ENCODE results near the gene HIRA. TPM values are rescaled to one million over a fixed set of nuclear protein-coding genes. Genes with fewer than 3 reads are reported as not detected.
A peak's percentile ranks its signal among the peaks of the same experiment; 100 is the strongest.

Gene HIRA
- total and polyA plus RNA-seq, 9 of the 15 experiments (the other 6 are each of a cell fraction or from before 2014, with no cell fraction given), result 0.96 to 132 (median 58.4) TPM

DNA sequence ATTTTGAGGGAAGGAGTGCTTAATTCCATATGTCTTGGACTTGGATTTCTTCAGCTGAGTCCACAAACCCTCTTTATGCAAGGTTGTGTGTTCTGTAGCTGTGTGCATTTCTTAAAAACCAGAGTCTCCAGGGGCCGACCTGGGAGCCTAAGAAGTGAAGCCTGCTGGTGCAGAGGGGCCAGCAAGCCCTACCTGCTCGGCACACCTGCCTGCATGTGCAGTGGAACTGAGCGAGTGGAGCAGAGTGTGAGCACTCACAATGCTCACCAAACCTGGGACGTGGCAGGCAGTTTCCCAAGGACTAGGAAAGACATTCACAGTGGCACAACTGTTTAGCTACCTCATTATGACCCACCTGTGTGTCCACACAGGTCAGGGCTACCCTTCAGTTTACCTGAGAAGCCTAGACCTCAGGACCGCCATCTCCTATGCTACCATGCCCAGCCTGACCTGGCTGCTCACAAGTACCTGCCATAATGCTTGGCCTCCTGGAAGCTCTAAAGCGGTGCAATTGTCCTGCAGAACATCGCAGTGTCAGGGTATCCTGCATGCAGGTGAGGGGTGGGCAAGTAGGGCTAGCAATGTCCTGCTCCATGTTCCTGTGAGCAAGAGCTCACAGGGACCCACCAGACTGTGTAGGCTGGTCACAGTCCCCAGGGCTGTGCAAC lies 12.1 kb upstream of the HIRA start (continued):
- TF ChIP-seq, protein P1, sequence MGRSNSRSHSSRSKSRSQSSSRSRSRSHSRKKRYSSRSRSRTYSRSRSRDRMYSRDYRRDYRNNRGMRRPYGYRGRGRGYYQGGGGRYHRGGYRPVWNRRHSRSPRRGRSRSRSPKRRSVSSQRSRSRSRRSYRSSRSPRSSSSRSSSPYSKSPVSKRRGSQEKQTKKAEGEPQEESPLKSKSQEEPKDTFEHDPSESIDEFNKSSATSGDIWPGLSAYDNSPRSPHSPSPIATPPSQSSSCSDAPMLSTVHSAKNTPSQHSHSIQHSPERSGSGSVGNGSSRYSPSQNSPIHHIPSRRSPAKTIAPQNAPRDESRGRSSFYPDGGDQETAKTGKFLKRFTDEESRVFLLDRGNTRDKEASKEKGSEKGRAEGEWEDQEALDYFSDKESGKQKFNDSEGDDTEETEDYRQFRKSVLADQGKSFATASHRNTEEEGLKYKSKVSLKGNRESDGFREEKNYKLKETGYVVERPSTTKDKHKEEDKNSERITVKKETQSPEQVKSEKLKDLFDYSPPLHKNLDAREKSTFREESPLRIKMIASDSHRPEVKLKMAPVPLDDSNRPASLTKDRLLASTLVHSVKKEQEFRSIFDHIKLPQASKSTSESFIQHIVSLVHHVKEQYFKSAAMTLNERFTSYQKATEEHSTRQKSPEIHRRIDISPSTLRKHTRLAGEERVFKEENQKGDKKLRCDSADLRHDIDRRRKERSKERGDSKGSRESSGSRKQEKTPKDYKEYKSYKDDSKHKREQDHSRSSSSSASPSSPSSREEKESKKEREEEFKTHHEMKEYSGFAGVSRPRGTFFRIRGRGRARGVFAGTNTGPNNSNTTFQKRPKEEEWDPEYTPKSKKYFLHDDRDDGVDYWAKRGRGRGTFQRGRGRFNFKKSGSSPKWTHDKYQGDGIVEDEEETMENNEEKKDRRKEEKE (IDR thresholded peaks at IDR 0.05; ENCODE audit: borderline replicate concordance in 1 of 2, control insufficient read depth in 1 of 2, low read depth in 2 of 2, low read length in 1 of 2), result no peak
- TF ChIP-seq, protein P2, sequence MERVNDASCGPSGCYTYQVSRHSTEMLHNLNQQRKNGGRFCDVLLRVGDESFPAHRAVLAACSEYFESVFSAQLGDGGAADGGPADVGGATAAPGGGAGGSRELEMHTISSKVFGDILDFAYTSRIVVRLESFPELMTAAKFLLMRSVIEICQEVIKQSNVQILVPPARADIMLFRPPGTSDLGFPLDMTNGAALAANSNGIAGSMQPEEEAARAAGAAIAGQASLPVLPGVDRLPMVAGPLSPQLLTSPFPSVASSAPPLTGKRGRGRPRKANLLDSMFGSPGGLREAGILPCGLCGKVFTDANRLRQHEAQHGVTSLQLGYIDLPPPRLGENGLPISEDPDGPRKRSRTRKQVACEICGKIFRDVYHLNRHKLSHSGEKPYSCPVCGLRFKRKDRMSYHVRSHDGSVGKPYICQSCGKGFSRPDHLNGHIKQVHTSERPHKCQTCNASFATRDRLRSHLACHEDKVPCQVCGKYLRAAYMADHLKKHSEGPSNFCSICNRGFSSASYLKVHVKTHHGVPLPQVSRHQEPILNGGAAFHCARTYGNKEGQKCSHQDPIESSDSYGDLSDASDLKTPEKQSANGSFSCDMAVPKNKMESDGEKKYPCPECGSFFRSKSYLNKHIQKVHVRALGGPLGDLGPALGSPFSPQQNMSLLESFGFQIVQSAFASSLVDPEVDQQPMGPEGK (CRISPR knock-in tag; IDR thresholded peaks at IDR 0.05; ENCODE audit: borderline replicate concordance), result no peak
- TF ChIP-seq ZNF436 (CRISPR knock-in tag; IDR thresholded peaks at IDR 0.05), result no peak
- no peak for TF ChIP-seq POU5F1 (IDR thresholded peaks at IDR 0.05; ENCODE audit: borderline replicate concordance, low read depth, low read length, partially characterized antibody)
- peak; percentile 38 for TF ChIP-seq POLR2A (conservative IDR thresholded peaks at IDR 0.05)
- TF ChIP-seq ZBTB7A (IDR thresholded peaks at IDR 0.05; ENCODE audit: borderline replicate concordance, control insufficient read depth, low read depth, low read length), result no peak
- TF ChIP-seq STAT5B (CRISPR knock-in tag; IDR thresholded peaks at IDR 0.05), result no peak
- no peak for TF ChIP-seq YBX1 (IDR thresholded peaks at IDR 0.05)
- no peak for TF ChIP-seq MYC (IDR thresholded peaks at IDR 0.05; ENCODE audit: low read depth, low read length)
- TF ChIP-seq MYC (CRISPR knock-in tag; IDR thresholded peaks at IDR 0.05; ENCODE audit: borderline replicate concordance, low read depth), result no peak
- no peak for TF ChIP-seq ZNF124 (CRISPR knock-in tag; IDR thresholded peaks at IDR 0.05)
- TF ChIP-seq ZNF316 (IDR thresholded peaks at IDR 0.05), result no peak
- TF ChIP-seq, protein P3, sequence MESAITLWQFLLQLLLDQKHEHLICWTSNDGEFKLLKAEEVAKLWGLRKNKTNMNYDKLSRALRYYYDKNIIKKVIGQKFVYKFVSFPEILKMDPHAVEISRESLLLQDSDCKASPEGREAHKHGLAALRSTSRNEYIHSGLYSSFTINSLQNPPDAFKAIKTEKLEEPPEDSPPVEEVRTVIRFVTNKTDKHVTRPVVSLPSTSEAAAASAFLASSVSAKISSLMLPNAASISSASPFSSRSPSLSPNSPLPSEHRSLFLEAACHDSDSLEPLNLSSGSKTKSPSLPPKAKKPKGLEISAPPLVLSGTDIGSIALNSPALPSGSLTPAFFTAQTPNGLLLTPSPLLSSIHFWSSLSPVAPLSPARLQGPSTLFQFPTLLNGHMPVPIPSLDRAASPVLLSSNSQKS (CRISPR knock-in tag; IDR thresholded peaks at IDR 0.05), result no peak
- no peak for TF ChIP-seq ZNF133 (CRISPR knock-in tag; IDR thresholded peaks at IDR 0.05)
- no peak for TF ChIP-seq KLF1 (tag; IDR thresholded peaks at IDR 0.05)
- no peak for TF ChIP-seq ZEB2 (IDR thresholded peaks at IDR 0.05)
- no peak for TF ChIP-seq ARNT (IDR thresholded peaks at IDR 0.05)
- TF ChIP-seq, protein P4, sequence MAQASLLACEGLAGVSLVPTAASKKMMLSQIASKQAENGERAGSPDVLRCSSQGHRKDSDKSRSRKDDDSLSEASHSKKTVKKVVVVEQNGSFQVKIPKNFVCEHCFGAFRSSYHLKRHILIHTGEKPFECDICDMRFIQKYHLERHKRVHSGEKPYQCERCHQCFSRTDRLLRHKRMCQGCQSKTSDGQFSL (CRISPR knock-in tag; IDR thresholded peaks at IDR 0.05), result no peak
- TF ChIP-seq, protein P4 (tag; IDR thresholded peaks at IDR 0.05), result no peak
- TF ChIP-seq, protein P5, sequence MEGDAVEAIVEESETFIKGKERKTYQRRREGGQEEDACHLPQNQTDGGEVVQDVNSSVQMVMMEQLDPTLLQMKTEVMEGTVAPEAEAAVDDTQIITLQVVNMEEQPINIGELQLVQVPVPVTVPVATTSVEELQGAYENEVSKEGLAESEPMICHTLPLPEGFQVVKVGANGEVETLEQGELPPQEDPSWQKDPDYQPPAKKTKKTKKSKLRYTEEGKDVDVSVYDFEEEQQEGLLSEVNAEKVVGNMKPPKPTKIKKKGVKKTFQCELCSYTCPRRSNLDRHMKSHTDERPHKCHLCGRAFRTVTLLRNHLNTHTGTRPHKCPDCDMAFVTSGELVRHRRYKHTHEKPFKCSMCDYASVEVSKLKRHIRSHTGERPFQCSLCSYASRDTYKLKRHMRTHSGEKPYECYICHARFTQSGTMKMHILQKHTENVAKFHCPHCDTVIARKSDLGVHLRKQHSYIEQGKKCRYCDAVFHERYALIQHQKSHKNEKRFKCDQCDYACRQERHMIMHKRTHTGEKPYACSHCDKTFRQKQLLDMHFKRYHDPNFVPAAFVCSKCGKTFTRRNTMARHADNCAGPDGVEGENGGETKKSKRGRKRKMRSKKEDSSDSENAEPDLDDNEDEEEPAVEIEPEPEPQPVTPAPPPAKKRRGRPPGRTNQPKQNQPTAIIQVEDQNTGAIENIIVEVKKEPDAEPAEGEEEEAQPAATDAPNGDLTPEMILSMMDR (IDR thresholded peaks at IDR 0.05 in 2 of 3, conservative IDR thresholded peaks at IDR 0.05 in 1 of 3; ENCODE audit: insufficient read depth in 2 of 3, low read depth in 1 of 3, low read length in 3 of 3), result no peak
